GM21390 (cell line): ENCODE measurements around the gene SLC29A1.

Source experiments
- ATAC-seq: cut with Tn5 transposase; IDR thresholded peaks from one replicate; pipeline ENCODE4 v1.9.1; 2021; ENCODE audit not compliant: unreplicated experiment

SLC29A1 gene

DNA sequence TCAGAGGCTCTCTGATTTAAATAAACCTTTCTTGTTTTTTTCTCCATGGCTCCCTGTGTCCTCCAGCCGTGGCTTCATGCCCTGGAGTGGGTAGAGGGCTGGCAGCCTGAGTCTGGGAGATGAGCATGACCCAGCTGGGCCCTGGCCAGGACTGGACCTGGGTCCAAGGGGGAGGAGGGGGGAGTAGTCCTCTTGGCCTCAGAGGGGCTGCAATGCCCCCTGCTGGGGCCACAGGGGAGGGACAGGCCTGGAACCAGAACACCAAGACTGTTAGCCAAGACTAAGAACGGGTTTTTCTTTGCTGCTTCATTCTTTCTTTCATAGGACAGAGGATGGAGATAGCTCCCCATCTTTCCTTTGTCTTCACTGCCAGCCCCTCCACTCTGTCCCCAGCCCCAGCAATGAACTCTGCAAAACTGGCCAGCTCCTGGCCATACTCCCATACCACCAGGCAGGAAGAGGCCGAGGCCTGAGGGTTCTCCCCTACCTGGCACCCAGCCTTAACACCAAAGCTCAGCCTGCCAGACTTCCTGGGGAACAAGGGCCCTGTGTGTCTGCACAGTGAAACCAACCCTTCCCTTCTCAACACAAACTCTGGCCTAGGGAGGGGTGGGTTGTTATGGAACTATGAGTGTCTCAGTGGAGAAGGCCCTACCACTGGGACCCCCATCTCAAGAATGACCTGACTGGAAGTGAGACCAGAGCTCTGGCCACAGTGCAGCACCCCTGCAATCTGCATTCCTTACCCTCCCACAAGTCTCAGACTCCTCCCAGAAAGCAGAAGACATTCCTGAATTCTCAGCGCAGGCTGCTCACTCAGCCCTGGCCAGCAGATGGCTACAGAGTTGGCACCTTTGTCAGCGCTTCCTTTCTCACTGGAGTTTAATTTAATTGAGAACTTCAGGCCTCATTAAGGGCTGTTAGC is 11.0 kb downstream of the SLC29A1 start:
- ATAC-seq: no peak

DNA sequence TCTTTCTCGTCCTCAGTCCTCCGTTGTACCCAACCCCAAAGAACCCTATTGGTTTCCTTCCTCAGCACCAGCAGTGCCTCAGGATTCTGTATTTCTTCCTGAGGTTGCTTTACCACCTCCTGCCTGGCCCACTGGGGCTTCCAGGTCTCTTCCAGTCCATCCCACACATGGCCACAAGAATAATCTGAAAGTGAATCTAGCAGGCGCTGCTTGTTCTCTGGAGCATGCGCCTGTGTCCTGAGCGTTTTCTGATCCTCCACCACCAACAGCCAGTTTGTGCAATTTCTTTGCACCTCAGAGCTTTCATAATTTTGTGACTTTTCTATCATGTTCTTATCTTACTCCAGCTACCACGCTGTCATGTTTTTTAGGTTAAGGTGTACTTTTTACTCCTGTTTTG is 11.9 kb downstream of the SLC29A1 start:
- no peak for ATAC-seq

DNA sequence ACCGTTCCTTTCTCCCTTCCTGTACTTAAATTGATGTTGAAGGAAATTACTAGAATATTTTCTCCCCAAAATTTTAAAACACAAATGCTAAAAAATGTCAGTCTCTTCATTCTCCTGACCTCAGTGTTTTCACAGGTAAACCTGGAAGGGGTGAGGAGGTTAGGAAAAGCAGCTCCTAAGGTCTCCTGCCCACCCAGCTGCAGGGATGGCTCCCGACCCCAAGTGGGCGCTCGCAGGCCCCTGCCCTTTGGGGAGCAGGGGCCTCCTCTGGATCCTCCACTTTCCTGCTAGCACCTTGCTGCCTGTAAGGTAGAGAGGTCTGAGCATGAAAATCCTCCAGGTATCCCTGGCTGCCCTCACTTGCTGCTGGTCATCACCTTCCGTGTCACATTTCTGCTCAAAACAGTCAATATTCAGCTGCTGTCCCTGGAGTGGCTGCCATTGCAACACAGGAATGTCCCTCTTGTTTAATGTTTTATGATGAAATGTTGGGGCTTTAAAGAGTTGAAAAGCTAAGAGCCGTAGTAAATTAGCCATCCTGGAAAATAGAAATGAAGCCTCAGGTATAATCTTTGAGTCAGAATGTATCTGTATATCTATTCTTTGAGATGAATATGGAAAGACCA is 12.6 kb downstream of the SLC29A1 start:
- no peak for ATAC-seq

DNA sequence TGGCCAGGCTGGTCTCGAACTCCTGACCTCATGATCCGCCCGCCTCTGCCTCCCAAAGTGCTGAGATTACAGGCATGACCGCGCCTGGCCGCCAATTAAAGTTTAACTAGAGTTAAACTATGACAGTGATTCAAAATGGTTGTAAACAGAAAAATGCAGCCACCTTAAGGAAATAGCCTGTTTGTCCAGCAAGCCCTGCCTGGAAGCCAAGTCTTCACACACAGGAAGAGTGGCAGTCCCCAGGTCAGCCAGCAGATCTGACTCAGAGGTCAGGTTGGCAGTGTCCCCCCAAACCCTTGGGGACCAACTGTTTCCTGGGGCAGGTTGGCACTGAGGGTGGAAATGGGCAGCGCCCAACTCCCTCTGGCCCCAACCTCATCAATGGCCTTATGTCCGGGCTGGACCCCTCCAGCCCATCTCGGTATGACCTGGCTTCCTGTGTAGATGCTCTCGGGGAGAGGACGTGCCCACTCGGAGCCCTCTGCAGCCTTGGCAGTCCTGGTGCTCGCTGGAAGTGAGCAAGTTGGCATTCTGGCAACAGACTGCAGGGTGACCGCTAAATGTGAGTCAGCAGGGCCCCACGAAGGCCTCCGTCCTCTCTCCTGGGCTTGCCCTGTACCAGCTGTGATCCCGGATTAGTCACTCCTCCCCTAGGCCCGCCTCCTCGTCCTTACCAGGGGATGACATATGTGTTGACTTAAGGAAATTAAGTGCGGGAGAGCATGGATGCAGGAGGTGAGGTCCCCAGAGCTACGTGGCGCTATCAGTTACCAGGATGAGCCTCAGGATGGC is 13.8 kb downstream of the SLC29A1 start:
- peak; percentile 66 for ATAC-seq

DNA sequence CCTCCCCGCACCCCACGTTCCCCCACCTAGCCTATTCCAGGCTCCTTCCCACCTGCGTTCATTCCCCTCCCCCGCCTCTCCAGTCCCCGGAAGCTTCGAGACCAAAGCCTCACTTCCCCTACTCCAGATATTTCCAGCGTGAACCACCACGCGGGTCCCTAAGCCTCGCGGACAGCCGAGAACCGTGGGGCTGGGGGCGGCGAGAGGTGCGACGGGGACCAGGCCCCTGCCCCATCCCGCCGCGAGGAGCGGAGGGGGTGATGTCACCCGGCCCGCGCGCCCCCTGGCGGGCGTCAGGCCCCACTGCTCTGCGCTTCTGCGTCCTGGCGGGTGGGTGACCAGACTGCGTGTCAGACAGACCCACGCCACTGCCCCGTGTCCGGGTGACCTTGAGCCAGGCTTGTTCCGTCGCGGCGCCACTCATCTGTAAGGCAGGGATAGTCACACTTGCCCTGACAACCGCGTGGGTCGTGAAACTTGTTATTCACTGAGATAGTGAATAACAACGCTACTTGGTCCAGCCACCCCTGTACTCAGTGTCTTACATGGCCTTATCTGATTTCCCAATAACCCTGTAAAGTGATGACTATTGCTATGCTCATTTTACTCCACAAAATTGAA is 14.5 kb downstream of the SLC29A1 start:
- peak; percentile 87 for ATAC-seq

DNA sequence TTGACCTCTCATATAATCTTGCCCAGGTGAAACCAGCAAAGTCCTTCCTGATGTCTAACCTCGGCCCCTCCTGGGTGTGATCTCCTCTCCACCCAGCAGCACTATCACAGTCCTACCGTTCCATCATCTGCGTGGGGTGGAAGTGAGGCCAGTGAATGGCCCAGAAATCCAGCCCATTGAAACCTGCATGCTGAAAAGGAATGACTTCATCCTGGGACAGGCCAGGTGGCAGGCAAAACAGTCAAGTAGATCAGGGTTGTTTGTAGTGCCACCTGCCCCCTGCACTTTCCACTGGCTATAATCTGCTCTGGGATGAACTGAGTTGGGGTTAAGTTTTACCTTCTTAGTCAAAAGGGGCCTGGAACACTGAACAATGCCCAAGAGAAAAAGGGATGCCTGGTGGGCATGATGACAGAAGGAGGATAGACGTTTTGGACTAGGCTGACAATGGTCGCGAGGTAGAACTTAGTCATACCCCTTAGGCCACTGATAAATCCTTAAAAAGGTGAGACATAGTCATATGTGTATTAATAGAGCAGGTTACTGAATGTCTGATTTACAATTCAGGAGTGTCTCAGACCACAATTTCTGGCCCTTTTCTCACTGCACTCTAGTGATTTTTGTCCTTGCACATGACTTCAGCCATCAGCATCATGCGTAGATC is 15.4 kb downstream of the SLC29A1 start:
- no peak for ATAC-seq

DNA sequence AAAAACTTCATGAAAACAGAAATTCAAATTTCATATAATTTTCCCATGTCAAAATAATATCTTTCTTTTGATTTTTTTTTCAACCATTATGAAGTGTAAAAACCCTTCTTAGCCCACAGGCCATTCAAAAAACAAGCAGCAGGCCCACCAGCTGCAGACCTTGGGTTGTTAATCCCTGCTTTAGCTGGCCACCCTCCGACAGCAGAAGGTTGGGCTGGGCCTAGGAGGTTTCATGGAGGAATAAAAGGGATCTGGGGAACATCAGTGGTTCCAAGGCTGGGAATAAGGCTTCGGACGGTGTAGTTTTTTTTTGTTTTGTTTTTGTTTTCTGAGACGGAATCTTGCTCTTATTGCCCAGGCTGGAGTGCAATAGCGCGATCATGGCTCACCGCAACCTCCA is 19.9 kb downstream of the SLC29A1 start:
- ATAC-seq: no peak

DNA sequence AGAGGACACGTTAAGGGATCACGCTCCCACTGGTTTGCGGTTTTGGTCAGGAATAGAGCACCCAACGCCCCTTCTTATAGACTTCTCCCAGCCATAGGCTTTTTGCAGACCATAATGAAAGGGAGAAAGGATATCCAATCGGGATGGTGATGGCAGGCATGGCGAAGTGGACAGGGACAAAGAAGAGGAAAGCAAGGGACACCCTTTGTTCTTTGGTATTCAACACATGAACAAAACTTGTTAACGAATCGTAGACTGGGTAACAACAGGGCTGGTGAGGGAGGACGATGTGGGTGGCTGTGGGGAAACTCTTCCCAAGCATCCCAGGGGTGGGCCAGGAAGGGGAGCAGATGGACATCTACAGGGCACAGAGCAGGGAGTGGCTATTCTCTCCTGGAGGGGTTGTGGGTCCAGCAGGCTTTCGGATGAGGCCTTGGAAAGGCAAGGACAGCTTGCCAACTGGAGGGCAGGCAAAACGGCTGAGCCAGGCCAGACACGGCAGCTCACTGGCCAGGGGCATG is 22.1 kb downstream of the SLC29A1 start:
- ATAC-seq: no peak

DNA sequence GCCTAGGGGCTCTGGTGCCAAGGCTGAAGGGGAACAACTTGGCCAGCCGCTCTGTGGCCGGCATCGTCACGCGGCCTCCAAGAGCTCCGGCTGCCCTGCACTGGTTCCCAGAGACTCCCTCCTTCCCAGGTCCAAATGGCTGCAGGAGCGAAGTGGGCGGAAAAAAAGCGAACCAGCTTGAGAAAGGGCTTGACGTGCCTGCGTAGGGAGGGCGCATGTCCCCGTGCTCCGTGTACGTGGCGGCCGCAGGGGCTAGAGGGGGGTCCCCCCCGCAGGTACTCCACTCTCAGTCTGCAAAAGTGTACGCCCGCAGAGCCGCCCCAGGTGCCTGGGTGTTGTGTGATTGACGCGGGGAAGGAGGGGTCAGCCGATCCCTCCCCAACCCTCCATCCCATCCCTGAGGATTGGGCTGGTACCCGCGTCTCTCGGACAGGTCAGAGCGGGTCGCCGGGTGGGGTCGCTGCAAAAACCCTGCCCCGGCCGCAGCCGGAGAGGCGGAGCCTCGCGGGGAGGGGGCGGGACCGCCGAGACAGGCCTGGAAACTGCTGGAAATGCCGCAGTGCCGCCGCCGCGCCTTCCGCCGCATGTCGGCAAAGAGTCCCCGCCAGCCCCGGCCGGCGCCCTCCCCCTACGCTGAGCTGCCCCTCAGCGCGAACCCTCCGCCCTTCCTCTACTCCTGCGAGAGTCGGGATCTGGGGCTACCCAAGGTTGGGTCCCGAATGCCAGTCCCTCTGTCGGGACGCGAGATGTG is 22.7 kb downstream of the SLC29A1 start:
- peak; percentile 55 for ATAC-seq

DNA sequence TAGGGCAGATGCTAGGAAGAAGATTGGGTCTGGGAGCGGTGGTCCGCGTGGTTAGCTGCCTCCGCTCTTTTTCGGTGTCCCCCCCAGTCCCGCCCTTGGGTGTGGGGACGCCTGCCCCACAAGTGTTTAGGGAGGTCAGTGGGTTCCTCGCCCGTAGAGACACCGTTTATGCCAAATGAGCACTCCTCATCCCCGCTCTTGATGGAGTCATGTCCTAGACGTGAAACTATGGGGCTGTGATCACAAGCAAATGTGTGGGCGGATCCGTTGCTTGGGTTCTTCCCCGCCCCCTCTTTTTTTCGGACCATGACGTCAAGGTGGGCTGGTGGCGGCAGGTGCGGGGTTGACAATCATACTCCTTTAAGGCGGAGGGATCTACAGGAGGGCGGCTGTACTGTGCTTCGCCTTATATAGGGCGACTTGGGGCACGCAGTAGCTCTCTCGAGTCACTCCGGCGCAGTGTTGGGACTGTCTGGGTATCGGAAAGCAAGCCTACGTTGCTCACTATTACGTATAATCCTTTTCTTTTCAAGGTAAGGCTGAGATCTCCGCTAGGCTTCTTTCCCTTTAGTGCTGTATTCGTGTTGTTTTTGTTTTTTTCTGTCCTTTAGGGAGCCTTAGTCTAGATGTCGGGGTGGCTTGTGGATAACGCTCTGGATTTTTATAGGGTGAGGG is 23.4 kb downstream of the SLC29A1 start, which contains the start of gene HSP90AB1:
HSP90AB1 (plus strand) TSS at position 439 of the 675 bp plus-strand sequence. CDS start 1,529 bp downstream, outside the sequence.
- peak; percentile 52 for ATAC-seq

DNA sequence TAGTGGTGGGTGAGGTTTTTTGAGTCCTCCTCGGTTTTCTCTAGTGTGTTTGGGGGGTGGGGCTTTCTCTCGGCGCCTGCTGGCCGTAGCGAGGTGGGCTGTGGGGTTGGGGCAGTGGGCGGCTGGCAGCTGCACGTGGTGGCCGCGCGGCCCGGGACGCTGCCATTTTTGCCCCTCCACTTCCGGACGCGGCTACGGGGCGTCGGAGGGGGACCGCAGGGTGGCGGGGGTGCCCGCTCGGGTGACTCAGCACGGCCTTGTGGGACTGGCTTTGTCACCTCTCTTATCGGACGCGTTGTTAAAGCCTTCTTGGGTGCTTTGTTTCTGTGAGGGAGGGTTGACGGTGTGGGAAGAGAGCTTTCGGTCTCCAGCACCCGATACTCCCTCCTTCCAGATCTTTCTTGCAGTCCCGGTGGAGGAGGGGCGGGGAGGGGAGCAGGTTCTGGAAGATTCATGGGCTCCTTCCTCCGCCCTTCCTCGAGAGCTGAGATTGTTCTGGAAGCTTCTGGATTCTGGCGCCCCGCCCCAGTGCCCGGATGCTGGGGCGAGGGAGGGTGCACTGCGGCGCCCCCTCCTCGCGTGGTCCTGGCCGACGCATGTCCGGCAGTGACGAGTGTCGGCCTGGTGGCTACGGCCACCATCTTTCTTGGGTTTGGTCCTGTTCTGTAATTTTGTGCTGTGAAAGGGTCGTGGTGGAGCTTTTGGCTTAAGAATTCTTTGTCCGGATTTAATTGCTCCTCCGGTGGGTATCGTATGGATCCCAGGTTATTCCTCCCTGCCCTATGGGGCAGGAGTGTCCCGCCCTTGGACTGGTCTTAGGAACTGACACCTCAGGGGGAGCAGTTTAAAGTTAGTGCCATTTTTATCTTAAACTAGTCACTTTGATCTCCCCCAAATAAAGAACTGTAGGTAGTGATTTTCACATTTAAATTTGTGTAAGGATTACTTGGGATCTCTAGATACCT is 24.2 kb downstream of the SLC29A1 start:
- ATAC-seq: peak; percentile 25

DNA sequence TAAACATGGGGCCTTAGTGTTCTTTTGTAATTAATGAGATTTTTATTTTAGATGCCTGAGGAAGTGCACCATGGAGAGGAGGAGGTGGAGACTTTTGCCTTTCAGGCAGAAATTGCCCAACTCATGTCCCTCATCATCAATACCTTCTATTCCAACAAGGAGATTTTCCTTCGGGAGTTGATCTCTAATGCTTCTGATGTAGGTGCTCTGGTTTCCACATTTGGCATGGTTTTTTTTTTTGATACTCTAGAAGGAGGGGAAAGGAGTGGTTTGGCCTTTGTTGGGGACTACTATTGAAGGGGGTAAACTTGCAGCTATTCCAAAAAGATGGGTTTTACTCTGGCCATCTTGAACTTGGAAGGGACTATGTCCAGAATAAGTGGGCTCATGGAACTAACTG is 25.2 kb downstream of the SLC29A1 start:
- no peak for ATAC-seq

DNA sequence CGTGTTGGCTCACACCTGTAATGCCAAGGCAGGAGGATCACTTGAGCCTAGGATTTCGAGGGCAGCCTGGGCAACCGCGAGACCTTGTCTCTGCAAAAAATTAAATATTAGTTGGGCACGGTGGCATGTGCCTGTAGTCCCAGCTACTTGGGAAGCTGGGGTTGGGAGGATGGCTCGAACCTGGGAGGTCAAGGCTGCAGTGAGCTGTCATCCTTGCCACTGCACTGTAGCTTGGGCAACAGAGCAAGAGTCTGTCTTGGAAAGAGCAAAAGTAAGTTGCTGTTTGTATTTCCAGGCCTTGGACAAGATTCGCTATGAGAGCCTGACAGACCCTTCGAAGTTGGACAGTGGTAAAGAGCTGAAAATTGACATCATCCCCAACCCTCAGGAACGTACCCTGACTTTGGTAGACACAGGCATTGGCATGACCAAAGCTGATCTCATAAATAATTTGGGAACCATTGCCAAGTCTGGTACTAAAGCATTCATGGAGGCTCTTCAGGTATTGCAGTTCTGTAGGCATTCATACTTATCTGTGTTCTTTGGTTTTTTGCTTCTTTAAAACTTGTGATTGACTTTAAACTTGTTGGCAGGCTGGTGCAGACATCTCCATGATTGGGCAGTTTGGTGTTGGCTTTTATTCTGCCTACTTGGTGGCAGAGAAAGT is 25.8 kb downstream of the SLC29A1 start:
- no peak for ATAC-seq

DNA sequence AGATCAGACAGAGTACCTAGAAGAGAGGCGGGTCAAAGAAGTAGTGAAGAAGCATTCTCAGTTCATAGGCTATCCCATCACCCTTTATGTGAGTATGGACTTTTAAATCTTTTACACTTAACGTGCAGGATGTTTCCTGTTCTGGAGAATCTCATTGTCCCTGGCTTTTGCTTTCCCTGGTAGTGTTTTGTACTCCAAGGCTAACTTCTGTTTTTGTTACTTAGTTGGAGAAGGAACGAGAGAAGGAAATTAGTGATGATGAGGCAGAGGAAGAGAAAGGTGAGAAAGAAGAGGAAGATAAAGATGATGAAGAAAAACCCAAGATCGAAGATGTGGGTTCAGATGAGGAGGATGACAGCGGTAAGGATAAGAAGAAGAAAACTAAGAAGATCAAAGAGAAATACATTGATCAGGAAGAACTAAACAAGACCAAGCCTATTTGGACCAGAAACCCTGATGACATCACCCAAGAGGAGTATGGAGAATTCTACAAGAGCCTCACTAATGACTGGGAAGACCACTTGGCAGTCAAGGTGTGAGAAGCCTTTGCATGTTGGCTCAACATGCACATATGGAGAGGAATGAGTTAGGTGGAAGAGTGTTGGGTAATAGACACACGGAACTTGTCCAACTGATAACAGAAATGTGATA is 26.8 kb downstream of the SLC29A1 start:
- ATAC-seq: no peak

DNA sequence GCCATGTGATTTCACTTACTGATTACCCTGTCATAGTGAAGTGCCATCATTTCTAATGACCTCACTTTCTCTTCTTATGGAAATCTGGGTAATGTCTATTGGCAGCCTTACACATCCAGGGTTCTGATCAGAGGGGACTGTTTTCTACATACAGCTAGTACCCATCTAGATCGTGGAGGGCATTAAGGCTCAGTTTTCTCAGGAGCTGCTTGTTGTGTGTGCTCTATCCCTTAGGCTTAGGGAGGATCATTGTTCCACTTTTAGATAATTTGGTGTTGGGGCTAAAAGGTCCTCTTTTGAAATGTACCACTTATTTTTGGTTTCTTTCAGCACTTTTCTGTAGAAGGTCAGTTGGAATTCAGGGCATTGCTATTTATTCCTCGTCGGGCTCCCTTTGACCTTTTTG is 27.3 kb downstream of the SLC29A1 start:
- no peak for ATAC-seq

DNA sequence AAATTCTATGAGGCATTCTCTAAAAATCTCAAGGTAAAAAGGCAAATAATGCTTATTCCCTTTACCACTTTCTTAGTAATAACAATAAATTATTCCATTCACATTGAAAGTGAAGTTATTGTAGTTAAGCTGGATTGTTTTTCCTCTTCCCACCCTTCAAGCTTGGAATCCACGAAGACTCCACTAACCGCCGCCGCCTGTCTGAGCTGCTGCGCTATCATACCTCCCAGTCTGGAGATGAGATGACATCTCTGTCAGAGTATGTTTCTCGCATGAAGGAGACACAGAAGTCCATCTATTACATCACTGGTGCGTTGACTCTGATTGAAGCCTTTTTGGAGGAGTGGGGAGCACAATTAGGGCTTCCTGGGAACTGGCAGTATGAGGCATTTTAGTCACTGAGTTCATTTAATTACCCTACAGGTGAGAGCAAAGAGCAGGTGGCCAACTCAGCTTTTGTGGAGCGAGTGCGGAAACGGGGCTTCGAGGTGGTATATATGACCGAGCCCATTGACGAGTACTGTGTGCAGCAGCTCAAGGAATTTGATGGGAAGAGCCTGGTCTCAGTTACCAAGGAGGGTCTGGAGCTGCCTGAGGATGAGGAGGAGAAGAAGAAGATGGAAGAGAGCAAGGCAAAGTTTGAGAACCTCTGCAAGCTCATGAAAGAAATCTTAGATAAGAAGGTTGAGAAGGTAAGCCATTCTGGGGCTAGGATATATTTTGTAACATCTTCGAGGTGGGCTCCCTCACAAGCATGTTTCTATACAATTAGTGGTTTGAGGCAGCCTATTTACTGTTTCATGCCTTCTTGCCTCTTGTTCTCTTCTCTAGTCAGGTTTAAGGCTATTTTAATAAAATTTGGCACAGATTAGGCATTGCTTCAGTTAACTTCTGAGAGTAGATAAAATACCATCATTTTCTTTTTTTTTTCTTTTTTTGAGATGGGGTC is 28.5 kb downstream of the SLC29A1 start:
- ATAC-seq: no peak
